Measurements from ENCODE around the gene PPM1J.
A peak's percentile ranks its signal among the peaks of the same experiment; 100 is the strongest.

The PPM1J gene

DNA sequence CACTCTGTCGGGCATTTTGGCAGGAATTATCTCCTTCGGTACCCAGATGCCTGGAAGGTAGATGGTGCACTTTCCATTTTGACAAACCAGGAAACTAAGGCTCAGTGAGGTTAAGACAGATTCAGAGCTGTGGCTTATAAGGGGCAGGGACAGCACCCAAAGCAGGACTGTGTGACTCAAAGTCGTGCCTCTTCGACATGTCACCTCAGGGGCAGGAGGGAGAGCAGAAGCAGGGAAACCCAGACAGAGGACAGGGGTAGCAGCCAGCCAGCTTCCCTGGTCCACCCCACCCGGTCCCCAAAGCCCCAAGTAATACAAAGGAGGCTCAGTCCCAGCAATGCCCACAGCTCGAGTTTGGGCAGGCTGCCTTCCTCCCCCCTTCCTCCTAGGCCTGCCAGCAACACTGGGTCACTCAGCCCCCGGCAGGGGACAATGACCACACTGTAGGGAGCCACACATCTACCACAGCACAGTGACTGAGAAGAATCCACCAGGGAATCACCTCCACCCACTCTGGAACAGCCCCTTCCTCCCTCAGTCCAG lies 10.7 kb downstream of the PPM1J start:
- no peak for DNase-seq (ENCODE audit: low read depth, low spot score)
- in situ Hi-C loops (cut with HindIII; ENCODE audit: low sequenced_read_pairs), result no loop called here
- TF ChIP-seq CTCF (IDR thresholded peaks at IDR 0.05; ENCODE audit: low read depth, low read length), result no peak
- peak overlapping the region; percentile 92 for H3K4me3 ChIP-seq (ENCODE audit: low read depth, low read length)

GRCh38 chr1:112703706-112704105 lies 11.4 kb downstream of the PPM1J start:
- no peak for TF ChIP-seq CTCF (IDR thresholded peaks at IDR 0.05; ENCODE audit: low read depth, low read length)
- in situ Hi-C loops (cut with HindIII; ENCODE audit: low sequenced_read_pairs), result no loop called here
- H3K4me3 ChIP-seq (ENCODE audit: low read depth, low read length), result no peak overlapping the region
- no peak for DNase-seq (ENCODE audit: low read depth, low spot score)

GRCh38 chr1:112702420-112703261 lies 12.5 kb downstream of the PPM1J start:
- in situ Hi-C loops (cut with HindIII; ENCODE audit: low sequenced_read_pairs), result no loop called here
- DNase-seq (ENCODE audit: low read depth, low spot score), result no peak
- no peak for TF ChIP-seq CTCF (IDR thresholded peaks at IDR 0.05; ENCODE audit: low read depth, low read length)
- H3K4me3 ChIP-seq (ENCODE audit: low read depth, low read length), result no peak overlapping the region

DNA sequence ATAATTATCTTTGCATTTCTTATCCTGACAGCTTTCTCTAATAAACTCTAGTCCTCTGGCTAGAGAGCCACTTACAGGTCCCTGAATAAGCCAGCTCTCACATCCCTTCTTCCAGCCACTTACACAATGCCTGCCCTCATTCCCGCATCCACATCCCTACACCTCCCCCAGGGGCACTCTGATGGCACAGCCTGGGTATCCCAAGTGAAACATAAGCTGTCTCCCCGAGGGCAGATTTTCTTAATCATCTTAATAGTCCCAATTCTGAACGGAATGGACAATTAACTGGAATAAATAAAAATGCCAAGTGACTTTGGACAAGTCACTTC lies 13.1 kb downstream of the PPM1J start:
- no peak for TF ChIP-seq CTCF (IDR thresholded peaks at IDR 0.05; ENCODE audit: low read depth, low read length)
- H3K4me3 ChIP-seq (ENCODE audit: low read depth, low read length), result no peak overlapping the region
- in situ Hi-C loops (cut with HindIII; ENCODE audit: low sequenced_read_pairs), result no loop called here
- DNase-seq (ENCODE audit: low read depth, low spot score), result no peak

DNA sequence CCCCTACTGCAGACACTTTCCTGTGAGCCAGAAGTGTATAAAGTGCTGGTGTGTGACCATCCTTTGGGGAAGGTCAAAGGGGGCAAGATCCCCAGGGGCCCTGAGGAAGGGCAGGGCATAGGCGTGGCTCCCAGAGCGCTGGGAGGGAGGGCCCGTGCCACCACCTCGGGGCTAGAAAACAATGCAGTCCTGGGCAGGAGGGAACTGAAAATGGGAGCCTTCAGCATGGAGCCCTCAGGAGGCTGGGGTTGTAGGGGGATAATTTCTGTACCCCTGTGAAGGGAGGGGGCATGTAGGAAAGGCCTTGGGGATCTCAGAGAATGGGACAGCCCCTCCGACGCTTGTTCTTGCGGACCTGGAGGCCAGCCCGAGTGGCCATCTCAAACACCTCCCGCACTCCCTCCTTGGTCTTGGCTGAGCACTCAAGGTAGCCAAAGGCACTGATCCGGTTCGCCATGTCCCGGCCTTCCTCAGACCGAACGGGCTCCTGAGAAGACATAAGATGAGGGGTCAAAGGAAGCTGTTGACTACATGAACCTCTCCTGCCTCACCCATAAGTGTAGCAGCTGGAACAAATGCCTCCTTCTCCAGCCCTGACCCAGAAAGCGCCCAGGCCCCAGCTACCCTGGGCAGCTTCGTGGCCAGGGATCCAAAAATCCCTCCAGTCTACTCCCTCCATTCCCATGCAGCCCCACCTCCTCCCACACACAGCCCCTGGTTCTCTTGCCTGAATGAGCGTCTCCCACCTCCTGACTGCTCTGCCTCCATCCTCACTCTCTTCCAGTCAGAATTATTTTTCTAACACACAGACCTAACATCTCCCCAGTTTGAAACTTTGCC lies 13.7 kb downstream of the PPM1J start:
- TF ChIP-seq CTCF (IDR thresholded peaks at IDR 0.05; ENCODE audit: low read depth, low read length), result no peak
- DNase-seq (ENCODE audit: low read depth, low spot score), result no peak
- in situ Hi-C loops (cut with HindIII; ENCODE audit: low sequenced_read_pairs), result no loop called here
- no peak overlapping the region for H3K4me3 ChIP-seq (ENCODE audit: low read depth, low read length)

GRCh38 chr1:112700290-112701226 lies 14.6 kb downstream of the PPM1J start:
- DNase-seq (ENCODE audit: low read depth, low spot score), result peak; percentile 97
- no peak for TF ChIP-seq CTCF (IDR thresholded peaks at IDR 0.05; ENCODE audit: low read depth, low read length)
- H3K4me3 ChIP-seq (ENCODE audit: low read depth, low read length), result no peak overlapping the region
- in situ Hi-C loops (cut with HindIII; ENCODE audit: low sequenced_read_pairs), result no loop called here
